ENCODE data around the gene PRKAR1A. TPM values are rescaled to one million over a fixed set of nuclear protein-coding genes. Genes with fewer than 3 reads are reported as not detected.

Gene PRKAR1A
- total RNA-seq, 1 donor, result 260 TPM

- no peak for DNase-seq (ENCODE audit: low read depth)
- H3K4me3 ChIP-seq (ENCODE audit: low read depth, low read length), result no peak overlapping the region
- TF ChIP-seq CTCF (IDR thresholded peaks at IDR 0.05; ENCODE audit: insufficient read depth, low read depth, low read length), result no peak
Measured at GRCh38 chr17:68532826-68533225, 20.6 kb downstream of the PRKAR1A start.

GRCh38 chr17:68533887-68534694 lies 21.9 kb downstream of the PRKAR1A start:
- DNase-seq (ENCODE audit: low read depth), result peak; percentile 64
- peak; percentile 51 for TF ChIP-seq CTCF (IDR thresholded peaks at IDR 0.05; ENCODE audit: insufficient read depth, low read depth, low read length)

GRCh38 chr17:68534695-68535088 lies 22.5 kb downstream of the PRKAR1A start:
- no peak overlapping the region for H3K4me3 ChIP-seq (ENCODE audit: low read depth, low read length)
- TF ChIP-seq CTCF (IDR thresholded peaks at IDR 0.05; ENCODE audit: insufficient read depth, low read depth, low read length), result no peak
- DNase-seq (ENCODE audit: low read depth), result no peak

More at GRCh38 chr17:68533887-68534694, 21.9 kb downstream of the PRKAR1A start:
- H3K4me3 ChIP-seq (ENCODE audit: low read depth, low read length), result no peak overlapping the region

- no peak for TF ChIP-seq CTCF (IDR thresholded peaks at IDR 0.05; ENCODE audit: insufficient read depth, low read depth, low read length)
- no peak for DNase-seq (ENCODE audit: low read depth)
- H3K4me3 ChIP-seq (ENCODE audit: low read depth, low read length), result no peak overlapping the region
Measured at GRCh38 chr17:68535922-68536321, 23.7 kb downstream of the PRKAR1A start.

GRCh38 chr17:68539548-68540467 lies 27.6 kb downstream of the PRKAR1A start:
- peak; percentile 52 for DNase-seq (ENCODE audit: low read depth)
- peak; percentile 50 for TF ChIP-seq CTCF (IDR thresholded peaks at IDR 0.05; ENCODE audit: insufficient read depth, low read depth, low read length)
- H3K4me3 ChIP-seq (ENCODE audit: low read depth, low read length), result no peak overlapping the region

- H3K4me3 ChIP-seq (ENCODE audit: low read depth, low read length), result no peak overlapping the region
- DNase-seq (ENCODE audit: low read depth), result no peak
- TF ChIP-seq CTCF (IDR thresholded peaks at IDR 0.05; ENCODE audit: insufficient read depth, low read depth, low read length), result no peak
Measured at GRCh38 chr17:68540981-68541380, 28.8 kb downstream of the PRKAR1A start.
